ENCODE measurements around the gene KRT20.
"Not testable (repeated sequence)": the region's sequence is repeated elsewhere in the genome, so short reads cannot be mapped to it uniquely, and the experiment has no call there.

The KRT20 gene

GRCh38 chr17:40895106-40895730 is 10.2 kb upstream of the KRT20 start:
- DNase-seq: no peak

- no peak for DNase-seq
Measured at GRCh38 chr17:40888196-40888720, 3.2 kb upstream of the KRT20 start.

GRCh38 chr17:40886090-40886489 is 1.0 kb upstream of the KRT20 start:
- DNase-seq: no peak

GRCh38 chr17:40883626-40884334 is 1.3 kb downstream of the KRT20 start:
- DNase-seq: no peak

GRCh38 chr17:40883031-40883430 is 2.0 kb downstream of the KRT20 start:
- DNase-seq: no peak

- no peak for DNase-seq
Measured at GRCh38 chr17:40879026-40879425, 6.0 kb downstream of the KRT20 start.

- DNase-seq: no peak
Measured at GRCh38 chr17:40878044-40878443, 7.0 kb downstream of the KRT20 start.

GRCh38 chr17:40873801-40874200 is 11.2 kb downstream of the KRT20 start:
- no peak for DNase-seq

GRCh38 chr17:40873255-40873654 is 11.8 kb downstream of the KRT20 start:
- DNase-seq: no peak

- DNase-seq: no peak
Measured at GRCh38 chr17:40872416-40872815, 12.6 kb downstream of the KRT20 start.

GRCh38 chr17:40871316-40871715 is 13.7 kb downstream of the KRT20 start:
- DNase-seq: no peak

- DNase-seq: no peak
Measured at GRCh38 chr17:40870136-40870535, 14.9 kb downstream of the KRT20 start.

GRCh38 chr17:40866838-40867237 is 18.2 kb downstream of the KRT20 start, which contains the start of gene KRT12:
Gene KRT12, minus strand, starts transcription at chr17:40867223. Its CDS starts 37 bp downstream, at chr17:40867186.
- no peak for DNase-seq

- no peak for DNase-seq
Measured at GRCh38 chr17:40864661-40865390, 20.2 kb downstream of the KRT20 start.

GRCh38 chr17:40862985-40863733 is 21.9 kb downstream of the KRT20 start:
- no peak for DNase-seq

GRCh38 chr17:40859536-40859935 is 25.5 kb downstream of the KRT20 start:
- DNase-seq: no peak

GRCh38 chr17:40858667-40859066 is 26.4 kb downstream of the KRT20 start:
- DNase-seq: not testable (repeated sequence)

GRCh38 chr17:40857535-40857934 is 27.5 kb downstream of the KRT20 start:
- DNase-seq: no peak

GRCh38 chr17:40854175-40854814 is 30.7 kb downstream of the KRT20 start:
- DNase-seq: no peak

- no peak for DNase-seq
Measured at GRCh38 chr17:40852364-40852763, 32.7 kb downstream of the KRT20 start.

- DNase-seq: no peak
Measured at GRCh38 chr17:40850293-40850972, 34.6 kb downstream of the KRT20 start.

- DNase-seq: no peak
Measured at GRCh38 chr17:40849723-40850122, 35.3 kb downstream of the KRT20 start.

Data from stimulated activated CD4-positive, alpha-beta T cell treated with anti-CD3 and anti-CD28 coated beads, Interleukin-4, amount 100 ng/mL, for 1 hour (primary cell).